GM18526 (cell line): Measurements from ENCODE around the gene GNAS.

Experiments
- POLR2A ChIP-seq: IDR thresholded peaks from 3 replicates; pipeline ENCODE4 v1.6.1; 2011; ENCODE audit not compliant: insufficient read length; ENCODE audit errors: extremely low read depth

Gene GNAS

DNA sequence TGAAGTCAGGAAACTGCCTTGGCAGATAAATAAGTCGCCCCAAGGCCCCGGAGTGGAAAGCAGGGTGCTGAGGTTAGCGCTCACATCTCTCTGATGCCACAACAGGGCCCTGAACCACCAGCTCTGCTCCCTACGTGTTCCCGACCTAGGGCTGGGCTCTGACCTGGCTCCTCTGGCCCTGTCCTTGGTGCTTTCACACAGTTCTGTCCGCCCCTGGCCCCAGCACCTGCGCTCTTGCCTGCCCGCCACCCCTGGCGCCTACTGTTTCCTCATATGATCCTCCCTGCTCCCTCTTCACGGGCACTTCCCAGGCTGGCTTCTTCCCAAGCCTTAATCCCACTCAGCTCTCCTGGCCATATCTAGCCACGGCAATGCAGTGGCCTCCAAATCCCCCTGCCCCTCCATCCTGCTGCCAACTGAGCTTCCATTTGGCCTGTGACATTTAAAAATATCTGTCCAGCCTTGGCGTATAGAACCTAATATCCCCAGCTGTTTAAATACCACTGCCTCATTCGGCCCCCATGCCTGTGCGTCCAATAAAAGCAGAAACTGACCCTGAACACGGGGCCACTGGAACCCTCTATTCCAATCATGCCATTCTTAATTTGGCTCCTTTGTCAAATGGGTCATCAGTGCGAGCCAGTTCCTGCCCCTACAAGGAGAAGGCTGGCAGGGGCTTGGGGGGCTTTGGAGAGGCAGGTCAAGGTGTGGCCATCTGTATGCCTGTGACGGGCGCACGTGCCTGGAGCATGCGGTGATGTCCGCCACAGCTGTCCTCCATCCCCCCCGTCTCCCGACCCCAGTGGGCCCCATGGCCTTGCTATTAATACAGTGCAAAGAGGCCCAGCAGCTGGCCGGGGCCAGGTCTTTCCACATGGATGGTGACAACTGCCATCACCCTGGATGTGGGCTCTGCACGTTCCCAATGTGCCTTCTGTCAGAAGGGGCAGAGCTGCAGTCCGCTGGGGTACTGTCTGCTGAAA is 29.5 kb upstream of the GNAS start:
- no peak for TF ChIP-seq POLR2A

DNA sequence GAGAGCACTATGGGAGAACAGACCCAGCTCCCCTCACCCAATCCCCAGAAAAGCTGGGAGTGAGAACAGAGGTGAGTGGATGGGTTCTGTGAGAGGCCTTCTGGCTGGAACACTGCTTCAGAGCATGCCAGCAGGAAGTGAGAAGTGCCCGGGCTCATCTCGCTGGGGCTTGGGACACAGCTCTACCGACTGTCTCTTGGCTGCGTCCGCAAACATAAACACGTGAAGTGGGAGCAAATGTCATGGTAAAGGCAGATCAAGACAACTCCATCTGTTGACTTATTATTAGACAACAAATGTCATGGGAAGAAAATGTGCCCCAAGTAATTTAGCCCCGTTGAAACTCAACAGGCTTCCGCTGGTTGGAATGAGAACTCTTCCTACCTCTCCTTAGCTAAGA is 27.7 kb upstream of the GNAS start:
- TF ChIP-seq POLR2A = no peak

DNA sequence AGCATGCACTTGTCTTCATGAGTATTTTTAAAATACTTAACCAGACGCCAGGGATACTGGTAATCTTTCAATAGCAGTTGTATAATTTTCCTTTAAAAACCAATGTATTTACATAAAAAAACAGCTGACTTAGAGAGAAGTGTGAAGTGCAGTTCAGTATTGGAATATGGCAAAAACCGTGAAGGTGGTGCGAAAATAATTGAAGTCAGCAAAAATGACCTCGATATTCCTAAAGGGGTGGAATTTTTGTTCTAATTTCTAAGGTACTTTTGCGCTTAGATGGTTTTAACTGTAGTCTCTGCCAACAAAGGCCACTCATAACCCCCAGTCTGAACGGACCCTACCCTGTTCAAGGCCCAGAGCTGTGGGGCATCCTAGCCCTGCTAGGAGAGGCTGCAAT is 27.1 kb upstream of the GNAS start:
- no peak for TF ChIP-seq POLR2A

DNA sequence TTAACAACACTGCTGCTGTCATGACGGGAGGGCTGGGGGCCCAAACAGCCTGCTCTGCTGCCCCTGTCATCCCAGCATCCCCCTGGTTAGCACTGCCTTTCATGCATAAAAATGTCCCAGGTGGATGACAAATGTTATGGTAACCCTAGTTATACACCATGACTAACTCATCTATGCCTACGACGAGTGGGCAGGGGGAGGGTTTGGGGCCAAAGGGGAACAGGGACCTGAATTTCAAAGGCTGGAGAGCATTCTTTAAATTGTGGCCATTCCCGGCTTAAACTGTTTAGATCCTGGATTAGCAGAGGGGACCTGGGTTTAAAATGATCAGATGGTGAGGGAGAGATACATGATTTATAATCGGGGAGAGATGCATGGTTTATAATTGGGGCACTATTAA is 26.2 kb upstream of the GNAS start:
- TF ChIP-seq POLR2A = no peak

- no peak for TF ChIP-seq POLR2A
Measured at GRCh38 chr20:58828136-58828535, 24.4 kb upstream of the GNAS start.

DNA sequence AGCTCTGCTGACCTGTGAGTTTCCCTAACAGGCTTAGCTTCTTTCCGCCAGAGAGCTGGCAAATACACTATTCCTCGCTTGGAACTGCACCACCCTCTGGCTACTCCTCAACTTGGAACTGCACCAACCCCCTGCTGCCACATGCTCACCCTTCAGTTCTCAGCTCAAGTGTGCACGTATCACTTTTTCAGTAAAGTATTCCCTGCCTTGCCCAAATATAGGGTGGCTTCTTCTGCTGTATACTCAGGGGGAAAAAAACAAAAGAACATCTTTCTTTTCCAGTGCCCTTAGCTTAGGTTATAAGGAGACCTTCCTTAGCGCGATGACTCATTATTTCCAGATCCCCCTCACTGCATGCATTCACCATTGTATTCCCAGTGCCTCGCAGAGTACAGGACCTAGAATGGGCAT is 23.0 kb upstream of the GNAS start:
- no peak for TF ChIP-seq POLR2A

DNA sequence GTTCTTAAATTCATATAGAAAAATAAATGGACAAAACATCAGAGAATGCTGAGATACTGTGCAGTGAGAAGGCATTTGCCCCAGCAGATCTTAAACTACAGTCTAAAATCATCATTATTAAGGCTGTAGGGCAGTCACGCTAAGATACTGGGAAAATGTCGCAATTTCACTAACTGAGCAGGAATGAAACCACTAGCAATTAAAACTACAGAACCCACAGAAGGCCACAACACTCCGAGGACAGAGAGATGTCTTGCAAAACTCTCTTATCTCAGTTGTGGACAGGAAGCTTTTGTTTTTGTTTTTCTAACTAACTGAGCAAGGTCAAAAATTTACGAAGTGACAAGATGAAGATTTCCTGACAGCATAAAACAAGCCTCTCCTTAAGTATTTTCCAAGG is 20.1 kb upstream of the GNAS start:
- no peak for TF ChIP-seq POLR2A

DNA sequence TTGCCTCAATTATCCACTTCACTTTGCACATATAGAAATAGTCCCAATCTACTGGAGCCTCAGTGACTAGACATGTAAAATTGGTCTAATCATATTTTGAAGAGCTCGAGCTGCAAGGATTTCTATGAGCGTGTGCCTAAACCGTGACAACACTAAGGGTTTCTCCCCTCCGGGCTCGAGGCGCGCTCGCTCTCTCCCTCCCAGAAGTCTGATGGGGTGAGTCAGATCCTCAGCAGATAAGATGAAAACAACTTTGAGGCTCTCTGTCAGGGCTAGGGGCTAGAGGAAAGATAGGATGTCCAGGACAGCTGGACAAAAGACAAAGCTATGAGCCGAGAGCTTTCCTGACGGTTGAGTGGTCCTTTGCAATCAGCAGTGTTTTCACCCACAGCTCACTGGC is 18.6 kb upstream of the GNAS start:
- TF ChIP-seq POLR2A = no peak

GRCh38 chr20:58835231-58835630 is 17.3 kb upstream of the GNAS start:
- TF ChIP-seq POLR2A = no peak

GRCh38 chr20:58836616-58837204 is 15.8 kb upstream of the GNAS start:
- TF ChIP-seq POLR2A = no peak

GRCh38 chr20:58837717-58838116 is 14.8 kb upstream of the GNAS start:
- no peak for TF ChIP-seq POLR2A

GRCh38 chr20:58838174-58838573 is 14.3 kb upstream of the GNAS start:
- no peak for TF ChIP-seq POLR2A

DNA sequence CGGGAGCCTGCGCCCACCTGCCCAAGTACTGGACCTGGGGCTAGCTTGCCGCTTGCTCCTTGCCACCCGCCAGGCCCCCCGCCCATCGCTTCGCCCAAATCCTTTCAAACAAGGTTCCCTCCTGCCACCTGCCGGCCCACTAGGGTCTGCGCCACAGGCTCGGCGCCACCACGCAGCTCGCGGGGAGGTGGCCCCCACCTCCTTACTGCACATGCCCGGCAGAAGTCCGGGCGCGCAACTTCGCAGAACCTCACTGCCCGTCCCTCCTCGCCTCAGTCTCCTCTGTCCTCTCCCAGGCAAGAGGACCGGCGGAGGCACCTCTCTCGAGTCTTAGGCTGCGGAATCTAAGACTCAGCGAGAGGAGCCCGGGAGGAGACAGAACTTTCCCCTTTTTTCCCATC is 13.0 kb upstream of the GNAS start:
- no peak for TF ChIP-seq POLR2A

- TF ChIP-seq POLR2A = no peak
Measured at GRCh38 chr20:58839991-58840747, 12.3 kb upstream of the GNAS start.

DNA sequence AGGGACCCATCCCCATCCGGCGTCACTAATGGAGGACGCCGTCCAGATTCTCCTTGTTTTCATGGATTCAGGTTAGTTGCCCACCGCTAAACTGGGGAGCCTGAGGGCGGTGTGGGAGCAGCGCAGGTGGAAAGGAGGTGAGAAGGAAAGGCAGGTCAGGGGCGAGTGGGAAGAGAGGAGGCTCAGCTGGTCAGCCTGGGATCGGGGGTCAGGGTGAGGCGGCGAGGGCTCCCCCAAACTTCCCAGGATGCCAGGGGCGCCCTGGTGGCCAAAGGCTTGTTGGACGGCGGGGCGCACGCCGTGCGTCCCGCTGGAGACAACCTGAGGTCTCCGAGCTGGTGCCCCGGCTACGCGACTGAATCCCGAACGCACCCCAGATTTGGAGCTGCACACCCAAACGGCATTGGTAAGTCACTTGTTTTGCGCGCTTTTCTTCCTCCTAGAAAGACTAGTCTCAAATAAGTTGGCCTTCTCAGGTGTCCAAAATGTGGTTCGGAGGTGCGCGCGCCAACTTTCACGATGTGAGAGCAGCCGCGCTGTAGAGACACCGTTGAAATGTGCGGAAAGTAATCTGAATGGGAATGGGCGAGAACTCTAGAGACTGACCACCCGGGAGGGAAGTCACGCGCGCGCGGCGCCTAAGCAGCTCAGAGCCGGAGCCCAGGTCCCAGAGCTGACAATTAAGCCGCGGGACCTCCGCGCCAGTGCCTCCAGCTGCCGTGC is 11.5 kb upstream of the GNAS start:
- TF ChIP-seq POLR2A = no peak
